Measurements from ENCODE around the gene ALKBH3. TPM values are rescaled to one million over a fixed set of nuclear protein-coding genes. Genes with fewer than 3 reads are reported as not detected.

Gene ALKBH3
- total and polyA plus RNA-seq, 4 experiments from 2014 or later, result 34.1 to 49.8 (median 38.0) TPM

DNA sequence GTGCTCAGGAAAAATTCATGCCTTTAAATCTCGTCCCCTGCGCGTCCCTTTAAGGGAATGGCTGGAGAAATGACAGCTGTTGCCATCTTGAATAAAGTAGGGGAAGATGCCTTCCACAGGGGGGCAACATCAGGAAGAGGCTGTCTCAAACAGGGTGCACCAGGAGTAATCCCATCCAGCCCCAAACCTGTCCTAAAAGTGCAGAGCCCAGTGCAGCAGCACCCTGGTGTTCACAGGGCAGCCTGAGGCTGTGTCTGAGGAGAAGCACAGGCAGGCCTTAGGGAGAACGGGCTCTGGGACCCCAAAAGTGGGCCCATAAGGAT lies 51.0 kb downstream of the ALKBH3 start:
- Mint-ChIP-seq H3K4me3 (no peak overlapping the region), H3K27me3 (peaks cover 0 to 2% of the 10 kb centered on the region in 2 donors), H3K27ac (no peak overlapping the region), H3K36me3 (peaks cover 1 to 5% of the 10 kb centered on the region in 2 donors), H3K9me3 (no peaks in the 10 kb centered on the region), H3K4me1 (peaks cover 0 to 5% (median 4%) of the 10 kb centered on the region in 4 donors)
- CTCF ChIA-PET (ENCODE audit: partially characterized antibody), result no interaction called here
- no peaks in the 10 kb centered on the region for H3K4me1 ChIP-seq (ENCODE audit: insufficient read depth, low read length)
- intact Hi-C loops (cut with micrococcal nuclease), result no loop called here
- no peaks in the 10 kb centered on the region for H3K9me3 ChIP-seq (ENCODE audit: control insufficient read depth in 1 of 2, low read length in 2 of 2)
- no peaks in the 10 kb centered on the region for H3K27me3 ChIP-seq (ENCODE audit: insufficient read depth, low read length)
- no peak overlapping the region for H3K4me3 ChIP-seq (ENCODE audit: low read length in 2 of 2)
- H3K36me3 ChIP-seq (ENCODE audit: insufficient read depth, low read length), result no peaks in the 10 kb centered on the region
- POLR2A ChIA-PET (ENCODE audit: partially characterized antibody), result no interaction called here
- no peak for DNase-seq
- H3K27ac ChIP-seq (ENCODE audit: low read depth, low read length), result no peak overlapping the region

DNA sequence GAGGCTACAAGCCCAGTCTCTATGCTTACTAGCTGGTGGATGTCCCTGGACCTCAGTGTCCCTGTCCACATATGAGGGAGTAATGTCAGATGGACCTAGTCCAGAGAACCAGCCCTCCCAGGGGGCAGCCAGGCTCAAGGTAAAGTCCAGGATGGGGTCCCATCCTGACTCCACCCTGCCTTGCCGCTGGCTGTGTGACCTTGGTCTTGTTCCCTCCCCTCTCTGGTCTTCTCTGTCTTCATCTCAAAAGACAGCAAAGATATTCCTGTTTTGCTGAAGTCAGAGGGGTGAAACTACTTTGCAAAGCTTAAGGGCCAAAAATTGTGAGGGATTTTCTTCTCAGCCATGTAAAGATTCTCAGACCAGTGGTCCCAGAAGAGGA lies 52.6 kb downstream of the ALKBH3 start:
- no peak overlapping the region for H3K4me3 Mint-ChIP-seq
- Histone ChIP-seq H3K4me1 (ENCODE audit: insufficient read depth, low read length) (no peaks in the 10 kb centered on the region), H3K4me3 (ENCODE audit: low read length in 2 of 2) (no peak overlapping the region), H3K9me3 (ENCODE audit: control insufficient read depth in 1 of 2, low read length in 2 of 2) (no peaks in the 10 kb centered on the region), H3K27me3 (ENCODE audit: insufficient read depth, low read length) (no peaks in the 10 kb centered on the region), H3K27ac (ENCODE audit: low read depth, low read length) (no peak overlapping the region), H3K36me3 (ENCODE audit: insufficient read depth, low read length) (no peaks in the 10 kb centered on the region)
- peaks cover 0 to 1% of the 10 kb centered on the region in 2 donors for H3K36me3 Mint-ChIP-seq
- intact Hi-C loops (cut with micrococcal nuclease), result no loop called here
- CTCF ChIA-PET (ENCODE audit: partially characterized antibody), result no interaction called here
- POLR2A ChIA-PET (ENCODE audit: partially characterized antibody), result no interaction called here
- peaks cover 0 to 5% (median 4%) of the 10 kb centered on the region in 4 donors for H3K4me1 Mint-ChIP-seq
- peaks cover 2 to 10% of the 10 kb centered on the region in 2 donors for H3K27me3 Mint-ChIP-seq
- H3K9me3 Mint-ChIP-seq, result no peaks in the 10 kb centered on the region
- no peak overlapping the region for H3K27ac Mint-ChIP-seq
- no peak for DNase-seq

DNA sequence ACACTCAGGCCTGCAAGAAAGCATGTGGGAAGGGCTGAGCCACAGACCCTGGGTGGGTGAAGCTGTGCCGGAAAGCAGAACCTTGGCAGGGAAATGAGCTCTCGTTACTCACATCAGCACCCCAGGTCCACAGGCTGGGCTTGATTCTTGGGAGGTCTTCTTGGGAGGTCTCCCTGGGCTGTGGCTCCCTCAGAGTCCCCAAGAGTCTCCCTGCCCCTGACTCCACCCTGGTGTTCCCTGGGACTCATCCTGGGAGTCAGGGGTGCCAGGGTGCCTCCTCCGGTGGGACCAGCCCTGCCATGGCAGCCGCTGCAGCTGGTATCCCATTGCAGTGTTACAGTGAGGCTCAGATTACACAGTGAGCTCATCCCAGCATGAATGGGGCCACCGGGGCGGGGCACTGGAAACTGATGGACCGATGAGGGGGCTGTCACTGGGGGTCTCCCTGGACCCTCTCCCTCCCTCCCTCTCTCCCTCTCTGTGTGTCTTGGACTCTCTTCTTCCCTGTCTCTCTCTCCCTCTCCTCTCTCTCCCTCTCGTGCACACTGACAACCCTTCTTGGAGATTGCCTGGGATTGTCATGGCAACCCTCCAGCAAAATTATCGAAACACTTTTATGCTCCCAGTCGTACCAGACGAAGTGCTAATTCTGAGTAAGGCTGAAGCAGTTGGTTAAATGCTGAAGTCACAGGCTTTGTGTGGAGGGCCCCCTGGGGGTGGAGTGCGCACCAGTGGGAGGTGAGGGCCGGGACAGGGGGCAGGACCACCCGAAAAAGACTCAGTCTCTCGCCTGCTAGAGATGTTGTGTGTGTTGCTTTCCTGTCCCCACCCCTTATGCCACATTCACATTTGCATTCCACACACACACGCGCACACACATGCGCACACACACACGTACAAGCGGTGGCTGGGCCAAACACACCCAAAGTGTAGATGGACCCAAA lies 53.2 kb downstream of the ALKBH3 start:
- no peak for DNase-seq
- Mint-ChIP-seq H3K4me3 (no peak overlapping the region), H3K9me3 (no peaks in the 10 kb centered on the region), H3K4me1 (peaks cover 0 to 5% (median 4%) of the 10 kb centered on the region in 4 donors), H3K36me3 (peaks cover 0 to 1% of the 10 kb centered on the region in 2 donors), H3K27ac (peak overlapping the region in 1 of 7 donors; percentile 73), H3K27me3 (peaks cover 4 to 10% of the 10 kb centered on the region in 2 donors)
- ChIA-PET CTCF (ENCODE audit: partially characterized antibody) (no interaction called here), POLR2A (ENCODE audit: partially characterized antibody) (no interaction called here)
- Histone ChIP-seq H3K4me1 (ENCODE audit: insufficient read depth, low read length) (no peaks in the 10 kb centered on the region), H3K27me3 (ENCODE audit: insufficient read depth, low read length) (no peaks in the 10 kb centered on the region), H3K36me3 (ENCODE audit: insufficient read depth, low read length) (no peaks in the 10 kb centered on the region), H3K4me3 (ENCODE audit: low read length in 2 of 2) (no peak overlapping the region), H3K27ac (ENCODE audit: low read depth, low read length) (no peak overlapping the region), H3K9me3 (ENCODE audit: control insufficient read depth in 1 of 2, low read length in 2 of 2) (no peaks in the 10 kb centered on the region)
- intact Hi-C loops (cut with micrococcal nuclease), result no loop called here

DNA sequence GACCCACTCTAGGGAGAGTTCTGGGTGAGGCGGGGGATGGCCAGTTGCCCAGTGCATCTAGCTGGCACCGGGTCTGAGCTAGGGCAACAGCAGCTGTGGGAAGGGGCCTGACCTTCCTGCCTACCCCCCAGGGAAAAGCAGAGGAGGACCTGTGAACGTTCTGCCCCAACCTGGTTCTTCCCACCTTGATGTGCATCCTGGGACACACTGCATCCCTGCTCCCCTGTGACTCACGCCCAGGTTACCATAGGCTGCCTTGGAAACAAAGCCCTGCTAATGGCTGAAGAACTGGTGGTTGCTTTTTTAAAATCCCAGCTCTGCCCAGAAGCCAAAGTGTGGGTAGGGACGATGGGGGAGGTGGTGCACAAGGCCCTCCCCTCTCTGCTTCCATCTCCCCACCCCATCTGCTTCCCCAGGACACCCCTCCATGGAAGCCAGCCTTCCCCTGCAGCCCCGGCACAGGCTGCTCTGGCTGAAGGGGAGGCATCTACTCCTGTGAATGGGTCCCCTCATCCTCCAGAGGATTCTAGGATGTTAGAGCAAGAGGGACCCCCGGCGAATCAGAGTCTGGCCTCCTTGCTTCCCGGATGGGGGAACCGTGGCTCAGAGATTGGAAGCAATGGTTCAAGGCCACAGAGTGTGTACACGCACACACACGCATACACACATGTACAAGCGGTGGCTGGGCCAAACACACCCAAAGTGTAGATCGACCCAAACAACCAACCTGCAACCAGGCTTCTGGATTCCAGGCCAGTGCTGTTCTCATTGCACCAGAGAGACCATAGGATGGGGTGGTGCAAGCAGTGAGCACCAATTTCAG lies 54.2 kb downstream of the ALKBH3 start:
- intact Hi-C loops (cut with micrococcal nuclease), result no loop called here
- Mint-ChIP-seq H3K27me3 (peaks cover 5 to 12% of the 10 kb centered on the region in 2 donors), H3K4me3 (no peak overlapping the region), H3K27ac (no peak overlapping the region), H3K9me3 (no peaks in the 10 kb centered on the region), H3K36me3 (no peaks in the 10 kb centered on the region), H3K4me1 (peaks cover 0 to 4% (median 3%) of the 10 kb centered on the region in 4 donors)
- Histone ChIP-seq H3K9me3 (ENCODE audit: control insufficient read depth in 1 of 2, low read length in 2 of 2) (no peaks in the 10 kb centered on the region), H3K36me3 (ENCODE audit: insufficient read depth, low read length) (no peaks in the 10 kb centered on the region), H3K27ac (ENCODE audit: low read depth, low read length) (no peak overlapping the region), H3K4me1 (ENCODE audit: insufficient read depth, low read length) (no peaks in the 10 kb centered on the region), H3K4me3 (ENCODE audit: low read length in 2 of 2) (no peak overlapping the region), H3K27me3 (ENCODE audit: insufficient read depth, low read length) (no peaks in the 10 kb centered on the region)
- ChIA-PET CTCF (ENCODE audit: partially characterized antibody) (no interaction called here), POLR2A (ENCODE audit: partially characterized antibody) (no interaction called here)
- no peak for DNase-seq

DNA sequence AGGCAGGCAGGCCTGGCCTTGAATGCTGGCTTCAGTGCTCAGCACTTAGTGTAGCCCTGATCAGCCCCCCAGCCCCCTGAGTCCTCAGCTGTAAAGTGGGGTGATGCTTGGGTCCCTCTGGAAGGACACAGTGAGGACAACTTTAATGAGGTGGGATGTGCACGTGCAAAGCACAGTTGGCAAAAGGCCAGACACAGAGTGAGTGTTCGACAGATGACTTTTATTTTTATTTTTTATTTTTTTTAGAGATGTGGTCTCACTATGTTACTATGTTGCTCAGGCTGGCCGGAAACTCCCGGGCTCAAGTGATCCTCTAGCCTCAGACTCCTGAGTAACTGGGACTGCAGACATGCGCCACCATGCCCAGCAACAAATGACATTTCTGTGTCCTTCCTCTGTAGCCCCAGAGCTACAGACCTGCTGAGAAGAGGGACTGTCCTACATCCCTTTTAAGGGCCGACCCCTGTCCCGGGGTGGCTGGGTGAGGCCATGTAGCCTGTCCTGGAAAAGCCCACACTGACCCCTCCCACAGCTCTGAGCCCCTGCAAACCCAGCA lies 54.9 kb downstream of the ALKBH3 start:
- Histone ChIP-seq H3K27me3 (ENCODE audit: insufficient read depth, low read length) (no peaks in the 10 kb centered on the region), H3K27ac (ENCODE audit: low read depth, low read length) (no peak overlapping the region), H3K4me1 (ENCODE audit: insufficient read depth, low read length) (no peaks in the 10 kb centered on the region), H3K36me3 (ENCODE audit: insufficient read depth, low read length) (no peaks in the 10 kb centered on the region), H3K4me3 (ENCODE audit: low read length in 2 of 2) (no peak overlapping the region), H3K9me3 (ENCODE audit: control insufficient read depth in 1 of 2, low read length in 2 of 2) (no peaks in the 10 kb centered on the region)
- no peak overlapping the region for H3K27ac Mint-ChIP-seq
- H3K27me3 Mint-ChIP-seq, result peaks cover 8 to 13% of the 10 kb centered on the region in 2 donors
- no peak for DNase-seq
- no peaks in the 10 kb centered on the region for H3K9me3 Mint-ChIP-seq
- ChIA-PET CTCF (ENCODE audit: partially characterized antibody) (no interaction called here), POLR2A (ENCODE audit: partially characterized antibody) (no interaction called here)
- peaks cover 0 to 4% (median 1%) of the 10 kb centered on the region in 4 donors for H3K4me1 Mint-ChIP-seq
- intact Hi-C loops (cut with micrococcal nuclease), result no loop called here
- no peak overlapping the region for H3K4me3 Mint-ChIP-seq
- no peaks in the 10 kb centered on the region for H3K36me3 Mint-ChIP-seq

DNA sequence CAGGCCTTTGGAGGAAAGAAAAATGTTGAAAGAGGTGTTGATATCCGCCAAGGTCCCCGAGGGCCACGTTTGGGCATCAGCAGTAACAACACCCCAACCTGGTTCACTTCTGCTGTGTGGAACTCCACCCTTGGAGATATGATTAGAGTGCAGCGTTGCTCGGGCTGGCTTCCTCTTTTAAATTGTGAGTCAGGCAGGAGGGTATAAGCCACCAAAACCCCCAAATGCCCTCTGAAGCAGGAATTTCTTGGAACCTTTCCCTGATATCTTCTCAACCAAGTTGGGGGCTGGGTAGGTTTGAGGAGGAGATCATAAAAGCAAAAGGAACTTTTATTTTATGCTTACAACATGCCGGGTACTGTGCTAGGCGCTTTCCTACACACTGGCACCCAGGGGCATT lies 55.4 kb downstream of the ALKBH3 start:
- Mint-ChIP-seq H3K36me3 (no peaks in the 10 kb centered on the region), H3K27me3 (peaks cover 13 to 18% of the 10 kb centered on the region in 2 donors), H3K4me3 (no peak overlapping the region), H3K27ac (no peak overlapping the region), H3K9me3 (no peaks in the 10 kb centered on the region), H3K4me1 (peaks cover 0 to under 1% (median 0%) of the 10 kb centered on the region in 4 donors)
- DNase-seq, result no peak
- H3K27me3 ChIP-seq (ENCODE audit: insufficient read depth, low read length), result peaks cover under 1% of the 10 kb centered on the region
- H3K4me1 ChIP-seq (ENCODE audit: insufficient read depth, low read length), result no peaks in the 10 kb centered on the region
- no peak overlapping the region for H3K27ac ChIP-seq (ENCODE audit: low read depth, low read length)
- H3K36me3 ChIP-seq (ENCODE audit: insufficient read depth, low read length), result no peaks in the 10 kb centered on the region
- H3K9me3 ChIP-seq (ENCODE audit: control insufficient read depth in 1 of 2, low read length in 2 of 2), result no peaks in the 10 kb centered on the region
- intact Hi-C loops (cut with micrococcal nuclease), result no loop called here
- CTCF ChIA-PET (ENCODE audit: partially characterized antibody), result no interaction called here
- POLR2A ChIA-PET (ENCODE audit: partially characterized antibody), result no interaction called here
- H3K4me3 ChIP-seq (ENCODE audit: low read length in 2 of 2), result no peak overlapping the region
